ENCODE measurements around the gene PSME3.
"Not testable (repeated sequence)": the region's sequence is repeated elsewhere in the genome, so short reads cannot be mapped to it uniquely, and the experiment has no call there.

Gene PSME3

GRCh38 chr17:42878123-42878880 lies 45.1 kb downstream of the PSME3 start:
- in situ Hi-C loops (cut with HindIII; ENCODE audit: low pct_unique_long_range_greater_than_20kb, low sequenced_read_pairs) = no loop called here
- peak in 1 of 2 experiments; percentile 69 for DNase-seq (ENCODE audit: low read depth in 1 of 2, low spot score in 1 of 2)
- no peak for TF ChIP-seq JUND (IDR thresholded peaks at IDR 0.05; ENCODE audit: low read depth)

- no peak for TF ChIP-seq JUND (IDR thresholded peaks at IDR 0.05; ENCODE audit: low read depth)
- in situ Hi-C loops (cut with HindIII; ENCODE audit: low pct_unique_long_range_greater_than_20kb, low sequenced_read_pairs) = no loop called here
Measured at GRCh38 chr17:42878924-42879595, 45.9 kb downstream of the PSME3 start.

GRCh38 chr17:42879596-42879985 lies 46.4 kb downstream of the PSME3 start:
- in situ Hi-C loops (cut with HindIII; ENCODE audit: low pct_unique_long_range_greater_than_20kb, low sequenced_read_pairs) = no loop called here
- DNase-seq (ENCODE audit: low read depth in 1 of 2, low spot score in 1 of 2) = no peak
- TF ChIP-seq JUND (IDR thresholded peaks at IDR 0.05; ENCODE audit: low read depth) = no peak

More at GRCh38 chr17:42878924-42879595, 45.9 kb downstream of the PSME3 start:
- no peak for DNase-seq (ENCODE audit: low read depth in 1 of 2, low spot score in 1 of 2)

- DNase-seq (ENCODE audit: low read depth in 1 of 2, low spot score in 1 of 2) = no peak
- TF ChIP-seq JUND (IDR thresholded peaks at IDR 0.05; ENCODE audit: low read depth) = no peak
- in situ Hi-C loops (cut with HindIII; ENCODE audit: low pct_unique_long_range_greater_than_20kb, low sequenced_read_pairs) = no loop called here
Measured at GRCh38 chr17:42880776-42881310, 47.6 kb downstream of the PSME3 start.

- DNase-seq (ENCODE audit: low read depth in 1 of 2, low spot score in 1 of 2); in situ Hi-C loops (cut with HindIII; ENCODE audit: low pct_unique_long_range_greater_than_20kb, low sequenced_read_pairs): not testable (repeated sequence)
Measured at GRCh38 chr17:42881706-42882105, 48.5 kb downstream of the PSME3 start.

- in situ Hi-C loops (cut with HindIII; ENCODE audit: low pct_unique_long_range_greater_than_20kb, low sequenced_read_pairs) = no loop called here
- DNase-seq (ENCODE audit: low read depth in 1 of 2, low spot score in 1 of 2) = no peak
- TF ChIP-seq JUND (IDR thresholded peaks at IDR 0.05; ENCODE audit: low read depth) = no peak
Measured at GRCh38 chr17:42882166-42882565, 49.0 kb downstream of the PSME3 start.

- peak; percentile 39 to 57 for DNase-seq (ENCODE audit: low read depth in 1 of 2, low spot score in 1 of 2)
- TF ChIP-seq JUND (IDR thresholded peaks at IDR 0.05; ENCODE audit: low read depth) = no peak
- in situ Hi-C loops (cut with HindIII; ENCODE audit: low pct_unique_long_range_greater_than_20kb, low sequenced_read_pairs) = no loop called here
Measured at GRCh38 chr17:42883802-42884558, 50.8 kb downstream of the PSME3 start.

- in situ Hi-C loops (cut with HindIII; ENCODE audit: low pct_unique_long_range_greater_than_20kb, low sequenced_read_pairs); DNase-seq (ENCODE audit: low read depth in 1 of 2, low spot score in 1 of 2): not testable (repeated sequence)
Measured at GRCh38 chr17:42885806-42886205, 52.6 kb downstream of the PSME3 start.

GRCh38 chr17:42886283-42887176 lies 53.3 kb downstream of the PSME3 start:
- DNase-seq (ENCODE audit: low read depth in 1 of 2, low spot score in 1 of 2) = no peak
- in situ Hi-C loops (cut with HindIII; ENCODE audit: low pct_unique_long_range_greater_than_20kb, low sequenced_read_pairs) = no loop called here
- TF ChIP-seq JUND (IDR thresholded peaks at IDR 0.05; ENCODE audit: low read depth) = no peak

GRCh38 chr17:42889809-42890208 lies 56.6 kb downstream of the PSME3 start:
- in situ Hi-C loops (cut with HindIII; ENCODE audit: low pct_unique_long_range_greater_than_20kb, low sequenced_read_pairs) = no loop called here
- TF ChIP-seq JUND (IDR thresholded peaks at IDR 0.05; ENCODE audit: low read depth) = no peak
- no peak for DNase-seq (ENCODE audit: low read depth in 1 of 2, low spot score in 1 of 2)

- DNase-seq (ENCODE audit: low read depth in 1 of 2, low spot score in 1 of 2) = no peak
- TF ChIP-seq JUND (IDR thresholded peaks at IDR 0.05; ENCODE audit: low read depth) = no peak
- in situ Hi-C loops (cut with HindIII; ENCODE audit: low pct_unique_long_range_greater_than_20kb, low sequenced_read_pairs) = no loop called here
Measured at GRCh38 chr17:42891539-42892152, 58.4 kb downstream of the PSME3 start.

Data from T47D (cell line).